GM10266 (cell line): ENCODE measurements around the gene CTCFL.

Source experiments
- DNase-seq: peaks from one replicate; pipeline ENCODE4 v3.0.0; 2012; ENCODE audit errors: extremely low spot score
- CTCF ChIP-seq: IDR thresholded peaks from 2 replicates; pipeline ENCODE4 v1.5.1; 2012; ENCODE audit warnings: mild to moderate bottlenecking, low read depth; ENCODE audit not compliant: control insufficient read depth, insufficient read depth; ENCODE audit errors: missing control alignments

The CTCFL gene

DNA sequence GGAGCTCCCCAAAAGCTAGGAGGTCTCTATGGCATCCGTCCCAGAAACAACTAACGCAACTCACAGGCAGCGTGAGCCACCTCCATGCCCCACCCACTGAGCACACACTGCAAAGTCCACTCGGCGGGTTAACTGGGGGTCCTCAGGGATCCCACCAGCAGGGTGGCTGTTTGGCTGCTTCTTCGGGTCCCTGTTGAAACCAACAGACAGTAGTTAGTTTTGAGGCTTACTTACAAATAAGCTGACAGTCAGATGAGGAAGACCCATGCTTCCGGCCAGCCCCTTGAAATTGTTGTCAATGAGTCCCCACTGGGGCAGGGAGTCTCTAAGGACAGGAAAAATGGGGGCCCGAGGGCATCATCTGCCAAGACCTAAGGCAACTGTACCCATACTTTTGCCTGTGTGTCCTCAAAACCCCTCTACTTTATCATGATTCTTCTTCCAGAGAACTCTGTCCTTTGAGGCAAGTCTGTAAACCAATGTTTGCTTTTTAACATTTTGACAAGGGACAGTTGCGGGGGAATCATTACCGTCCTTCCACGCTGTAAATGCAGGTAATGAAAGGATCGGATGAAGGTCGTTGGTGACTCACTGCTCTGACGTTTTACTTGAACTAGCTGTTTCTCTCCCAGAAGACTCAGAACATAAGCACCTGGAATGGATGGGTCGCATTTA is 33.8 kb upstream of the CTCFL start:
- no peak for TF ChIP-seq CTCF
- no peak for DNase-seq

GRCh38 chr20:57557926-57558613 is 33.1 kb upstream of the CTCFL start:
- no peak for DNase-seq
- TF ChIP-seq CTCF = no peak

- no peak for DNase-seq
- TF ChIP-seq CTCF = no peak
Observed at GRCh38 chr20:57556980-57557274, 32.0 kb upstream of the CTCFL start.

- no peak for TF ChIP-seq CTCF
- no peak for DNase-seq
Observed at GRCh38 chr20:57555457-57556184, 30.7 kb upstream of the CTCFL start.

DNA sequence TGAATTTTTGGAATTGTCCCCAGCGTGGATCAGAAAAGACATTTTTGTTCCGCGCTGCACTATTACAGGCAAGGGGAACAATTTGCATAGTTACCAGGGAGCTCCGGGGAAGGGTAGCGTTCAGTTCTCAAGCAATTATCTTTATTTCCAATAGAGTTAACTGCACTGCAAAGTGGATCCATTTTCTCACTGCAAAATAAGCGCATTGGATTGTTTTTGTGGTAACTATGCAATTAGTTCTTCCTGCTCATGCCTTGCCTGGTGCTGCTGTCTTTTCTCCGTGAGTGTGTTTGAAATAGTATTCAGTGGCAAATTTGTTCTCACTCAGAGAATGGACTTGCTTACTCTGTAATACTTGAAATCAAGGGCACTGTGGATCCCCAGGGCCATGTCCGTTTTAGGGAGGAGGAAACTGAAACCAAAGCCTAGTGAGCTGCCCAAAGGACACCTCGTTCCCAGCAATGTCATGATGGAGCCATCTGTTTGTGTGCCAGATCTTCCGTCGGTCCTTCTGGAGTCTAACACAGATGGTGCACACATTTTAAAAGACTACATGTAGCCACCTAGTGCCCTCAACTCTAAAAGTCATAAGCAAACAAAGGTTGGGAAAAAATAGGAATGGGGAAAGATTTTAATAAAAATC is 28.6 kb upstream of the CTCFL start:
- TF ChIP-seq CTCF = no peak
- no peak for DNase-seq

GRCh38 chr20:57552471-57552870 is 27.5 kb upstream of the CTCFL start:
- DNase-seq = no peak
- TF ChIP-seq CTCF = no peak
